ENCODE data around the gene PDK3.

The PDK3 gene

DNA sequence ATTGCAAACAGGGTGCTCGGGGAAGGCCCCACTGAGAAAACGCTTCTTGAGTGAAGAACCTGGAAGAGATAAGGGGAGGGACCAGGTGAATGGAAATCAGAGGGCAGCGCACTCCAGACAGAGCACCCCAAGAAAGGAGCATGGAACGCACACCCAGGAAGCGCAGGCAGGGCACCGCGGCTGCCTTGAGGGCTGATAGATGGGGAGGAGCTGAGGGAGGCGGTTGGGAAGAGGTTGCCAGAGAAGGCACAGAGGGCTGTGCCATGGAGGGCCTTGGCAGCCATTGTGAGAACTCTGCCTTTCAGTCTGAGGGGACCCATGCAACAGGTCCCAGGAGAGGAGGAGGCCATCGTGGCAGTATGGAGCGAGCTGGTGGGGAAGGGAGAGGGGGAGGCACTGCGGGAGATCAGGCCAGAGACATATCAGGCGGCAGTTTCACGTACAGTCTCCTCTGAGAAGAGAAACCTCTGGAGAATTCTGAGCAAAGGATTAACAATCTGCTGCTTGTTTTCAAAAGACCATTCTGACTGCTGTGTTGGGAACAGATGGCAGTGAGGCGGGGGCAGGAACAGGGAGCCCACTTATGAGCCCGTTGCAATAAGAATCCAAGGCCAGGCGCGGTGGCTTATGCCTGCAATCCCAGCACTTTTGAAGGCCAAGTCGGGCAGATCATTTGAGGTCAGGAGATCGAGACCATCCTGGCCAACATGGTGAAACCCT lies 98.4 kb downstream of the PDK3 start:
- DNase-seq = no peak

- DNase-seq = no peak
Observed at GRCh38 chrX:24566240-24566639, 101.2 kb downstream of the PDK3 start.

GRCh38 chrX:24567169-24567568 lies 102.1 kb downstream of the PDK3 start:
- no peak for DNase-seq

- DNase-seq = no peak
Observed at GRCh38 chrX:24574743-24575142, 109.7 kb downstream of the PDK3 start.

GRCh38 chrX:24575496-24575895 lies 110.4 kb downstream of the PDK3 start:
- no peak for DNase-seq

DNA sequence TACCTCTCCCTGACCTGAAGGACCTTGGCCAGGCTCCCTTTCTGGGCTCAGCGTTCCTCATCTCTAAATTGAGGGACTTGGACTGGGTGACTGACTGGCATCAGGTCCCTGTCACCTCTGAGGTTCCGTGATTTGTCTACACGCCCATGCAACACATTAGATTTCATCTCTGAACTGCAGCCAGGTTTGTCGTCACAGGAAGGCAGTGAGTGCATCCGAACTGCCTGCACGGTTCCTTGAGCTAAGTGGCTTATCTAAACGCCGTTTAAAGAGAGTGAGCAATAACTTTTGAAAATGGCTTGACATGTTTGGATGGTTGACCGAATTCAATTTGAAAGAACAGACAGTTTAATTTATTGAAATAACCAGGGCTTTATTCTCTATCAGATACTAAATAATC lies 112.0 kb downstream of the PDK3 start:
- no peak for DNase-seq

Measured in SHP77 treated with DMSO at 0.1 percent for 48 hours (cell line).